Small intestine (tissue), 7 donors: ENCODE results near the gene ARF4. TPM values are rescaled to one million over a fixed set of nuclear protein-coding genes. Genes with fewer than 3 reads are reported as not detected.
A peak's percentile ranks its signal among the peaks of the same experiment; 100 is the strongest.

Experiments
- DNase-seq, 2 donors: peaks; one replicate each; pipeline versions ENCODE4 v3.0.0 to v3.0.0-alpha.2; 2013
- FAIRE-seq: peaks from 2 replicates; lab custom pipeline; 2012; peaks lifted over from hg19 to GRCh38; lab: Jason Lieb, UNC
- H3K27ac ChIP-seq, 3 donors: one replicate each; pipeline ENCODE4 v1.5.1; 2013; ENCODE audit warnings: low read length in 2 of 3, mild to moderate bottlenecking in 2 of 3, control low read depth in 1 of 3, inconsistent platforms in 1 of 3, low read depth in 1 of 3, moderate library complexity in 1 of 3
- H3K27me3 ChIP-seq, 3 donors: one replicate each; pipeline ENCODE4 v1.6.1; 2013; ENCODE audit warnings: low read length in 3 of 3, inconsistent platforms in 1 of 3; ENCODE audit not compliant: control insufficient read depth in 3 of 3, insufficient read depth in 3 of 3
- H3K36me3 ChIP-seq, 3 donors: one replicate each; pipeline ENCODE4 v1.6.1; 2013; ENCODE audit warnings: low read length in 3 of 3, inconsistent platforms in 1 of 3, low read depth in 1 of 3, mild to moderate bottlenecking in 1 of 3, moderate library complexity in 1 of 3; ENCODE audit not compliant: control insufficient read depth in 3 of 3, insufficient read depth in 2 of 3
- H3K4me1 ChIP-seq, 3 donors: one replicate each; pipeline ENCODE4 v1.6.1; 2013; ENCODE audit warnings: low read length in 2 of 3, inconsistent platforms in 1 of 3, low read depth in 1 of 3, mild to moderate bottlenecking in 1 of 3, moderate library complexity in 1 of 3; ENCODE audit not compliant: control insufficient read depth in 3 of 3, insufficient read depth in 2 of 3
- H3K4me3 ChIP-seq, 3 donors: one replicate each; pipeline ENCODE4 v1.5.1; 2013; ENCODE audit warnings: low read length in 3 of 3, control low read depth in 1 of 3, inconsistent platforms in 1 of 3, low read depth in 1 of 3, mild to moderate bottlenecking in 1 of 3, moderate library complexity in 1 of 3
- H3K9me3 ChIP-seq, 2 donors: one replicate each; pipeline ENCODE4 v1.6.1; 2013; ENCODE audit warnings: low read depth in 1 of 2, low read length in 1 of 2; ENCODE audit not compliant: control insufficient read depth in 2 of 2, insufficient read depth in 1 of 2
- WGBS, 3 donors: extraction: QIAGEN DNeasy Blood & Tissue Kit; methylation state at CpG; one replicate each; pipeline ENCODE4 v1.1.7; 2013; 5-methylcytosine and 5-hydroxymethylcytosine counted together
- polyA plus RNA-seq, 4 donors: library from polyadenylated mRNA; stranded (reverse) in 3 of 4; unstranded in 1 of 4; fragments of 200-250 nt in 3 of 4; fragments of 120-200 nt in 1 of 4; gene quantifications; one replicate each; pipeline versions ENCODE4 v1.2.1 to v1.2.3, GENCODE V29; 2013
- donor health status: healthy with polysubstance abuse.
- donor health status: control.
- donor health status: control.
- donor health status: Bipolar disorder and iron deficiency.
- donor health status: healthy.

The ARF4 gene
- polyA plus RNA-seq, 4 donors, result 157 to 200 (median 174) TPM

- peaks cover 0 to 14% (median 0%) of the 10 kb centered on the region in 3 donors for H3K4me1 ChIP-seq
Observed at GRCh38 chr3:57577801-57578200, 19.3 kb downstream of the ARF4 start.

GRCh38 chr3:57575966-57576626 lies 21.0 kb downstream of the ARF4 start:
- 35 to 61% (median 53%) methylated on average over 3 of the region's 3 CpGs for WGBS, 3 donors
- DNase-seq, result no peak
- Histone ChIP-seq H3K4me1 (peaks cover 0 to 13% (median 0%) of the 10 kb centered on the region in 3 donors), H3K27me3 (no peaks in the 10 kb centered on the region), H3K4me3 (no peak overlapping the region), H3K27ac (peak overlapping the region in 1 of 3 donors; percentile 5), H3K9me3 (no peaks in the 10 kb centered on the region), H3K36me3 (peaks cover 4 to 52% (median 16%) of the 10 kb centered on the region in 3 donors)
- no peak for FAIRE-seq

More at GRCh38 chr3:57577801-57578200, 19.3 kb downstream of the ARF4 start:
- FAIRE-seq (no peak), DNase-seq (peak in 1 of 2 donors; percentile 37)
- H3K9me3 ChIP-seq, result no peaks in the 10 kb centered on the region
- 84 to 91% (median 87%) methylated on average over 9 of the region's 9 CpGs for WGBS, 3 donors
- H3K27ac ChIP-seq, result peak overlapping the region in 1 of 3 donors; percentile 35
- H3K27me3 ChIP-seq, result no peaks in the 10 kb centered on the region
- H3K36me3 ChIP-seq, result peaks cover 4 to 51% (median 16%) of the 10 kb centered on the region in 3 donors
- no peak overlapping the region for H3K4me3 ChIP-seq

- FAIRE-seq, result no peak
- Histone ChIP-seq H3K27ac (no peak overlapping the region), H3K9me3 (no peaks in the 10 kb centered on the region), H3K36me3 (peaks cover 6 to 44% (median 11%) of the 10 kb centered on the region in 3 donors), H3K4me1 (peaks cover 0 to 2% (median 0%) of the 10 kb centered on the region in 3 donors), H3K4me3 (no peak overlapping the region), H3K27me3 (no peaks in the 10 kb centered on the region)
- no peak for DNase-seq
- 60 to 78% (median 68%) methylated on average over 3 of the region's 3 CpGs for WGBS, 3 donors
Observed at GRCh38 chr3:57572096-57572495, 25.0 kb downstream of the ARF4 start.

- 98 to 100% (median 98%) methylated on average over 2 of the region's 2 CpGs for WGBS, 3 donors
- Histone ChIP-seq H3K36me3 (peaks cover 6 to 47% (median 15%) of the 10 kb centered on the region in 3 donors), H3K4me1 (peaks cover 0 to 2% (median 0%) of the 10 kb centered on the region in 3 donors), H3K9me3 (no peaks in the 10 kb centered on the region), H3K27ac (no peak overlapping the region), H3K4me3 (no peak overlapping the region), H3K27me3 (no peaks in the 10 kb centered on the region)
- FAIRE-seq, result no peak
- no peak for DNase-seq
Observed at GRCh38 chr3:57570878-57571277, 26.3 kb downstream of the ARF4 start.

- Histone ChIP-seq H3K27me3 (no peaks in the 10 kb centered on the region), H3K27ac (peak overlapping the region in 1 of 3 donors; percentile 37), H3K4me1 (no peaks in the 10 kb centered on the region), H3K36me3 (peaks cover 7 to 51% (median 16%) of the 10 kb centered on the region in 3 donors), H3K9me3 (no peaks in the 10 kb centered on the region), H3K4me3 (no peak overlapping the region)
- 35 to 73% (median 51%) methylated on average over 5 of the region's 6 CpGs for WGBS, 3 donors
- peak; percentile 25 to 57 for DNase-seq
- FAIRE-seq, result no peak
Observed at GRCh38 chr3:57569859-57570450, 27.2 kb downstream of the ARF4 start.

GRCh38 chr3:57559526-57559925 lies 37.6 kb downstream of the ARF4 start:
- Histone ChIP-seq H3K4me3 (no peak overlapping the region), H3K4me1 (peaks cover 2 to 13% (median 5%) of the 10 kb centered on the region in 3 donors), H3K9me3 (no peaks in the 10 kb centered on the region), H3K27ac (no peak overlapping the region), H3K27me3 (no peaks in the 10 kb centered on the region), H3K36me3 (peaks cover 1 to 15% (median 2%) of the 10 kb centered on the region in 3 donors)
- WGBS, 3 donors, result 90 to 100% (median 96%) methylated on average over 1 of the region's 1 CpG
- FAIRE-seq (no peak), DNase-seq (no peak)

GRCh38 chr3:57557085-57557537 lies 40.0 kb downstream of the ARF4 start:
- DNase-seq (peak; percentile 46 to 66), FAIRE-seq (no peak)
- Histone ChIP-seq H3K27ac (peak overlapping the region; percentile 92 to 97 (median 94)), H3K27me3 (no peaks in the 10 kb centered on the region), H3K9me3 (no peaks in the 10 kb centered on the region), H3K4me1 (peaks cover 2 to 13% (median 5%) of the 10 kb centered on the region in 3 donors), H3K36me3 (peaks cover 0 to 8% (median 0%) of the 10 kb centered on the region in 3 donors), H3K4me3 (peak overlapping the region; percentile 84 to 96 (median 87))
- 0 to 2% (median 1%) methylated on average over 27 to 29 of the region's 29 CpGs for WGBS, 3 donors

GRCh38 chr3:57556459-57557084 lies 40.6 kb downstream of the ARF4 start:
- no peak for FAIRE-seq
- H3K4me1 ChIP-seq, result peaks cover 2 to 13% (median 5%) of the 10 kb centered on the region in 3 donors
- no peaks in the 10 kb centered on the region for H3K9me3 ChIP-seq
- peak in 1 of 2 donors; percentile 18 for DNase-seq
- no peaks in the 10 kb centered on the region for H3K27me3 ChIP-seq
- H3K36me3 ChIP-seq, result peaks cover 0 to 8% (median 0%) of the 10 kb centered on the region in 3 donors
- H3K4me3 ChIP-seq, result peak overlapping the region; percentile 84 to 96 (median 87)
- WGBS, 3 donors, result 0 to 1% (median 1%) methylated on average over 53 to 54 of the region's 54 CpGs
- peak overlapping the region; percentile 92 to 97 (median 94) for H3K27ac ChIP-seq
